OCI-LY7 (cell line): ENCODE data around the gene ARHGAP26.

Experiments used
- EZH2phosphoT487 ChIP-seq: fragments of 200-600 bp; sonication (generic); IDR thresholded peaks from 2 replicates; pipeline ENCODE4 v1.6.1; 2018; ENCODE audit warnings: low read depth, borderline replicate concordance, mild to moderate bottlenecking, mixed run types, antibody characterized with exemption, low read length, moderate library complexity, mixed read lengths
- TF ChIP-seq, protein P1 (sequence below): fragments of 200-600 bp; sonication (generic); conservative IDR thresholded peaks from 2 replicates; pipeline ENCODE4 v1.5.1; 2014; ENCODE audit warnings: mild to moderate bottlenecking, antibody characterized with exemption, low read length, moderate library complexity, mixed read lengths

DNA sequence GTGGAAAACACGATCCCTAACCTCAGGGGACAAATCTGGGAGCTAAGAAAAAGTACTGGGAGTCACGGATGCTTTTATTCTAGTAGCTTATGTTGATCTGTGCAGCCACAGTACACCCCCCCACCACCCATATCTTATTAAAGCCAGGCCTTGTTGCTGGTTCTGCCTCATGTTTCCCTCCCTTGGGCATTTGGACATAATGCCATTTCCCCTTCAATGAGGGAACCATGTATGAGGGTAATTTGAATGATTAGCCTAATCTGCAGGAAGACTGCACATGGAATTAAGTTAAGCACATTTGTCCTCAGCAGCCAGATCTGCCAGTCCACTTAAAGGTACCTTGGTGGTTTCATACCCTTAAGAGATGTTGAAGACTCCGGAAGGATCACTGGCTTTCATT lies 102.0 kb downstream of the ARHGAP26 start:
- TF ChIP-seq, protein P1, sequence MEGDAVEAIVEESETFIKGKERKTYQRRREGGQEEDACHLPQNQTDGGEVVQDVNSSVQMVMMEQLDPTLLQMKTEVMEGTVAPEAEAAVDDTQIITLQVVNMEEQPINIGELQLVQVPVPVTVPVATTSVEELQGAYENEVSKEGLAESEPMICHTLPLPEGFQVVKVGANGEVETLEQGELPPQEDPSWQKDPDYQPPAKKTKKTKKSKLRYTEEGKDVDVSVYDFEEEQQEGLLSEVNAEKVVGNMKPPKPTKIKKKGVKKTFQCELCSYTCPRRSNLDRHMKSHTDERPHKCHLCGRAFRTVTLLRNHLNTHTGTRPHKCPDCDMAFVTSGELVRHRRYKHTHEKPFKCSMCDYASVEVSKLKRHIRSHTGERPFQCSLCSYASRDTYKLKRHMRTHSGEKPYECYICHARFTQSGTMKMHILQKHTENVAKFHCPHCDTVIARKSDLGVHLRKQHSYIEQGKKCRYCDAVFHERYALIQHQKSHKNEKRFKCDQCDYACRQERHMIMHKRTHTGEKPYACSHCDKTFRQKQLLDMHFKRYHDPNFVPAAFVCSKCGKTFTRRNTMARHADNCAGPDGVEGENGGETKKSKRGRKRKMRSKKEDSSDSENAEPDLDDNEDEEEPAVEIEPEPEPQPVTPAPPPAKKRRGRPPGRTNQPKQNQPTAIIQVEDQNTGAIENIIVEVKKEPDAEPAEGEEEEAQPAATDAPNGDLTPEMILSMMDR: no peak
- TF ChIP-seq EZH2phosphoT487: no peak
